HepG2 (cell line): ENCODE data around the gene CCDC6. TPM values are rescaled to one million over a fixed set of nuclear protein-coding genes. Genes with fewer than 3 reads are reported as not detected.

Source experiments
- PRMT3 ChIP-seq: sonication (generic); formaldehyde crosslinking; IDR thresholded peaks from 2 replicates; pipeline ENCODE4 v1.8.1; 2022; ENCODE audit warnings: low read depth, mild to moderate bottlenecking, moderate library complexity, missing genetic modification reagents, borderline replicate concordance
- polyA plus RNA-seq, 8 experiments: library from polyadenylated mRNA; depleted of rRNA in 3 of 8; stranded (reverse) in 7 of 8; unstranded in 1 of 8; fragments of >200 nt; fragmentation: Illumina TruSeq in 4 of 8; extraction: Trizol in 4 of 8; gene quantifications; 2 replicates each; pipeline versions ENCODE4 v1.2.1 to v1.2.3, GENCODE V29; 2011 to 2016; ENCODE audit warnings: low read depth in 4 of 8, missing spikeins in 1 of 8, mixed read lengths in 1 of 8; ENCODE audit not compliant: insufficient read depth in 1 of 8
- total RNA-seq, 5 experiments: library from RNA; depleted of rRNA; stranded (reverse); fragments of >200 nt; fragmentation: Illumina TruSeq; extraction: Trizol; gene quantifications; 2 replicates each; pipeline ENCODE4 v1.2.3, GENCODE V29; 2016; ENCODE audit warnings: low read depth in 1 of 5
- TF ChIP-seq, protein P1 (sequence below), 2 experiments: sonication (generic) in 1 of 2; formaldehyde crosslinking in 1 of 2; IDR thresholded peaks; 2 replicates each; pipeline versions ENCODE4 v1.5.1 to v1.6.1; 2011 to 2020; ENCODE audit warnings: borderline replicate concordance in 1 of 2, low read depth in 1 of 2, low read length in 1 of 2, mild to moderate bottlenecking in 1 of 2, missing genetic modification reagents in 1 of 2, moderate library complexity in 1 of 2
- TF ChIP-seq, protein P2 (sequence below): sonication (generic); formaldehyde crosslinking; conservative IDR thresholded peaks from 2 replicates; pipeline ENCODE4 v1.4.0; 2020; ENCODE audit warnings: mild to moderate bottlenecking, missing genetic modification reagents, moderate library complexity
- TF ChIP-seq, protein P3 (sequence below): sonication (generic); formaldehyde crosslinking; IDR thresholded peaks from 2 replicates; pipeline ENCODE4 v1.9.0; 2021; ENCODE audit warnings: missing genetic modification reagents, mild to moderate bottlenecking, borderline replicate concordance
- TF ChIP-seq, protein P4 (sequence below): sonication (generic); formaldehyde crosslinking; IDR thresholded peaks from 2 replicates; pipeline ENCODE4 v1.5.0; 2020; ENCODE audit warnings: missing genetic modification reagents

Gene CCDC6
- total and polyA plus RNA-seq, 2 of the 13 experiments (the other 11 are each of a cell fraction or from before 2014, with no cell fraction given), result 17.9 to 18.3 TPM

DNA sequence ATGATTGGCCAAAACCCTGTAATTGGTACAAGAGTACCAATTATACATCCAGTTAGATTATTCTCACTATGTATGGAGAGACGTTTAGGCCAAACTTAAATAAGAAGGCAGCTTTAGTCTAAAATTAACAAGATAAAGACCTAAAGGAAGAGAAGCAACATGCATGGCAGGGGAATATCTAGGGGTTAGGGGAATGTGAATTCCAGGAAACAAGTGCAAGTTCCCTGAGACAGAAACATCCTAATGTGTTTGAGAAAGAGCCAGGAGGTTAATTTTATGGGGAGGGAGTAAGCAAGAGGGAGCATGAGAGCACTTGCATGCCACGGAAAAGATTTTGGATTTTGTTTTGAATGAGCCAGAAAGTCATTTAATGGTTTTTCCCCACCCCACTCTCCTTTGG lies 39.6 kb upstream of the CCDC6 start (continued):
- TF ChIP-seq, protein P1, sequence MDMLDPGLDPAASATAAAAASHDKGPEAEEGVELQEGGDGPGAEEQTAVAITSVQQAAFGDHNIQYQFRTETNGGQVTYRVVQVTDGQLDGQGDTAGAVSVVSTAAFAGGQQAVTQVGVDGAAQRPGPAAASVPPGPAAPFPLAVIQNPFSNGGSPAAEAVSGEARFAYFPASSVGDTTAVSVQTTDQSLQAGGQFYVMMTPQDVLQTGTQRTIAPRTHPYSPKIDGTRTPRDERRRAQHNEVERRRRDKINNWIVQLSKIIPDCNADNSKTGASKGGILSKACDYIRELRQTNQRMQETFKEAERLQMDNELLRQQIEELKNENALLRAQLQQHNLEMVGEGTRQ (IDR thresholded peaks at IDR 0.05; ENCODE audit: low read depth, low read length), result no peak
- TF ChIP-seq, protein P1 (CRISPR knock-in tag; IDR thresholded peaks at IDR 0.05; ENCODE audit: borderline replicate concordance), result no peak
- no peak for TF ChIP-seq PRMT3 (CRISPR knock-in tag)
- TF ChIP-seq, protein P2, sequence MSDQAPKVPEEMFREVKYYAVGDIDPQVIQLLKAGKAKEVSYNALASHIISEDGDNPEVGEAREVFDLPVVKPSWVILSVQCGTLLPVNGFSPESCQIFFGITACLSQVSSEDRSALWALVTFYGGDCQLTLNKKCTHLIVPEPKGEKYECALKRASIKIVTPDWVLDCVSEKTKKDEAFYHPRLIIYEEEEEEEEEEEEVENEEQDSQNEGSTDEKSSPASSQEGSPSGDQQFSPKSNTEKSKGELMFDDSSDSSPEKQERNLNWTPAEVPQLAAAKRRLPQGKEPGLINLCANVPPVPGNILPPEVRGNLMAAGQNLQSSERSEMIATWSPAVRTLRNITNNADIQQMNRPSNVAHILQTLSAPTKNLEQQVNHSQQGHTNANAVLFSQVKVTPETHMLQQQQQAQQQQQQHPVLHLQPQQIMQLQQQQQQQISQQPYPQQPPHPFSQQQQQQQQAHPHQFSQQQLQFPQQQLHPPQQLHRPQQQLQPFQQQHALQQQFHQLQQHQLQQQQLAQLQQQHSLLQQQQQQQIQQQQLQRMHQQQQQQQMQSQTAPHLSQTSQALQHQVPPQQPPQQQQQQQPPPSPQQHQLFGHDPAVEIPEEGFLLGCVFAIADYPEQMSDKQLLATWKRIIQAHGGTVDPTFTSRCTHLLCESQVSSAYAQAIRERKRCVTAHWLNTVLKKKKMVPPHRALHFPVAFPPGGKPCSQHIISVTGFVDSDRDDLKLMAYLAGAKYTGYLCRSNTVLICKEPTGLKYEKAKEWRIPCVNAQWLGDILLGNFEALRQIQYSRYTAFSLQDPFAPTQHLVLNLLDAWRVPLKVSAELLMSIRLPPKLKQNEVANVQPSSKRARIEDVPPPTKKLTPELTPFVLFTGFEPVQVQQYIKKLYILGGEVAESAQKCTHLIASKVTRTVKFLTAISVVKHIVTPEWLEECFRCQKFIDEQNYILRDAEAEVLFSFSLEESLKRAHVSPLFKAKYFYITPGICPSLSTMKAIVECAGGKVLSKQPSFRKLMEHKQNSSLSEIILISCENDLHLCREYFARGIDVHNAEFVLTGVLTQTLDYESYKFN, result no peak
- TF ChIP-seq, protein P3, sequence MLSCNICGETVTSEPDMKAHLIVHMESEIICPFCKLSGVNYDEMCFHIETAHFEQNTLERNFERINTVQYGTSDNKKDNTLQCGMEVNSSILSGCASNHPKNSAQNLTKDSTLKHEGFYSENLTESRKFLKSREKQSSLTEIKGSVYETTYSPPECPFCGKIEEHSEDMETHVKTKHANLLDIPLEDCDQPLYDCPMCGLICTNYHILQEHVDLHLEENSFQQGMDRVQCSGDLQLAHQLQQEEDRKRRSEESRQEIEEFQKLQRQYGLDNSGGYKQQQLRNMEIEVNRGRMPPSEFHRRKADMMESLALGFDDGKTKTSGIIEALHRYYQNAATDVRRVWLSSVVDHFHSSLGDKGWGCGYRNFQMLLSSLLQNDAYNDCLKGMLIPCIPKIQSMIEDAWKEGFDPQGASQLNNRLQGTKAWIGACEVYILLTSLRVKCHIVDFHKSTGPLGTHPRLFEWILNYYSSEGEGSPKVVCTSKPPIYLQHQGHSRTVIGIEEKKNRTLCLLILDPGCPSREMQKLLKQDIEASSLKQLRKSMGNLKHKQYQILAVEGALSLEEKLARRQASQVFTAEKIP (CRISPR knock-in tag), result no peak
- TF ChIP-seq, protein P4, sequence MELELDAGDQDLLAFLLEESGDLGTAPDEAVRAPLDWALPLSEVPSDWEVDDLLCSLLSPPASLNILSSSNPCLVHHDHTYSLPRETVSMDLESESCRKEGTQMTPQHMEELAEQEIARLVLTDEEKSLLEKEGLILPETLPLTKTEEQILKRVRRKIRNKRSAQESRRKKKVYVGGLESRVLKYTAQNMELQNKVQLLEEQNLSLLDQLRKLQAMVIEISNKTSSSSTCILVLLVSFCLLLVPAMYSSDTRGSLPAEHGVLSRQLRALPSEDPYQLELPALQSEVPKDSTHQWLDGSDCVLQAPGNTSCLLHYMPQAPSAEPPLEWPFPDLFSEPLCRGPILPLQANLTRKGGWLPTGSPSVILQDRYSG, result no peak
